GM12891 (cell line): Measurements from ENCODE around the gene RARA.
"Not testable (repeated sequence)": the region's sequence is repeated elsewhere in the genome, so short reads cannot be mapped to it uniquely, and the experiment has no call there.

Source experiments
- DNase-seq: peaks from one replicate; pipeline ENCODE4 v3.0.0; 2011; ENCODE audit warnings: low spot score; ENCODE audit not compliant: insufficient read length
- FAIRE-seq: peaks from 2 replicates; lab custom pipeline; 2011; peaks lifted over from hg19 to GRCh38; lab: Jason Lieb, UNC
- PAX5 ChIP-seq: IDR thresholded peaks from 2 replicates; pipeline ENCODE4 v1.6.1; 2011; ENCODE audit warnings: low read length, moderate library complexity, mild to moderate bottlenecking; ENCODE audit not compliant: insufficient read depth, severe bottlenecking
- POLR2A ChIP-seq: IDR thresholded peaks from 2 replicates; pipeline ENCODE4 v1.6.1; 2011; ENCODE audit warnings: low read depth, low read length, control low read depth
- POLR2AphosphoS5 ChIP-seq: IDR thresholded peaks from 2 replicates; pipeline ENCODE4 v1.6.1; 2011; ENCODE audit warnings: low read depth, low read length, control low read depth
- POU2F2 ChIP-seq: IDR thresholded peaks from 2 replicates; pipeline ENCODE4 v1.6.1; 2011; ENCODE audit warnings: low read depth, mild to moderate bottlenecking, control low read depth, low read length, moderate library complexity
- SPI1 ChIP-seq: IDR thresholded peaks from 2 replicates; pipeline ENCODE4 v1.6.1; 2011; ENCODE audit warnings: low read depth, low read length, control low read depth
- TAF1 ChIP-seq: IDR thresholded peaks from 2 replicates; pipeline ENCODE4 v1.6.1; 2011; ENCODE audit warnings: low read depth, low read length, control low read depth

RARA gene

GRCh38 chr17:40373324-40373723, 64.3 kb downstream of the RARA start:
- FAIRE-seq (no peak), DNase-seq (no peak)
- TF ChIP-seq SPI1 (no peak), POU2F2 (no peak), PAX5 (no peak), POLR2AphosphoS5 (no peak), POLR2A (no peak), TAF1 (no peak)

GRCh38 chr17:40373999-40374398, 65.0 kb downstream of the RARA start:
- TF ChIP-seq SPI1 (no peak), POLR2AphosphoS5 (no peak), POU2F2 (no peak), PAX5 (no peak), TAF1 (no peak)
- DNase-seq (no peak), FAIRE-seq (no peak)

GRCh38 chr17:40374821-40375498, 66.0 kb downstream of the RARA start:
- DNase-seq (no peak), FAIRE-seq (no peak)
- TF ChIP-seq POU2F2: no peak
- no peak for TF ChIP-seq POLR2AphosphoS5
- TF ChIP-seq SPI1: no peak
- TF ChIP-seq PAX5: no peak

- DNase-seq, FAIRE-seq: not testable (repeated sequence)
Measured at GRCh38 chr17:40375786-40376185, 66.8 kb downstream of the RARA start.

- DNase-seq, FAIRE-seq: not testable (repeated sequence)
Measured at GRCh38 chr17:40376541-40376940, 67.6 kb downstream of the RARA start.

GRCh38 chr17:40377832-40378231, 68.9 kb downstream of the RARA start:
- DNase-seq (no peak), FAIRE-seq (no peak)
- no peak for TF ChIP-seq POLR2A

- FAIRE-seq (no peak), DNase-seq (no peak)
- TF ChIP-seq POLR2AphosphoS5 (no peak), TAF1 (no peak), POU2F2 (no peak), POLR2A (no peak), SPI1 (no peak), PAX5 (no peak)
Measured at GRCh38 chr17:40378966-40379365, 70.0 kb downstream of the RARA start.

- FAIRE-seq (no peak), DNase-seq (no peak)
- TF ChIP-seq PAX5 (no peak), TAF1 (no peak), SPI1 (no peak), POU2F2 (no peak), POLR2AphosphoS5 (no peak), POLR2A (no peak)
Measured at GRCh38 chr17:40382251-40382650, 73.3 kb downstream of the RARA start.

GRCh38 chr17:40386555-40386954, 77.6 kb downstream of the RARA start:
- DNase-seq, FAIRE-seq: not testable (repeated sequence)

- DNase-seq: no peak
- no peak for TF ChIP-seq TAF1
- no peak for TF ChIP-seq POLR2AphosphoS5
- no peak for TF ChIP-seq POLR2A
- no peak for TF ChIP-seq POU2F2
- TF ChIP-seq SPI1: no peak
- TF ChIP-seq PAX5: no peak
- peak; percentile 41 for FAIRE-seq
Measured at GRCh38 chr17:40399185-40399584, 90.2 kb downstream of the RARA start.

- no peak for FAIRE-seq
- DNase-seq: no peak
- TF ChIP-seq PAX5 (no peak), TAF1 (no peak), POLR2A (no peak), POLR2AphosphoS5 (no peak), SPI1 (no peak), POU2F2 (no peak)
Measured at GRCh38 chr17:40402668-40403067, 93.7 kb downstream of the RARA start.
